Gastrocnemius medialis (tissue), 4 donors: Measurements from ENCODE around the gene CEND1. TPM values are rescaled to one million over a fixed set of nuclear protein-coding genes. Genes with fewer than 3 reads are reported as not detected.

ENCODE experiments used
- ATAC-seq, 2 donors: fragments of 150-250 bp; one replicate each; pipeline ENCODE4 v1.9.1; 2016
- DNase-seq, 2 donors: peaks; one replicate each; pipeline ENCODE4 v3.0.0-alpha.2; 2019
- H3K27ac ChIP-seq, 4 donors: fragments of 200-600 bp; sonication (generic); 1 replicate in 1 of 4; 2 replicates in 3 of 4; pipeline ENCODE4 v1.5.1; 2016 to 2018; ENCODE audit warnings: mild to moderate bottlenecking in 2 of 4, moderate library complexity in 1 of 4
- H3K27me3 ChIP-seq, 3 donors: fragments of 200-600 bp; sonication (generic) in 2 of 3; 1 replicate in 1 of 3; 2 replicates in 2 of 3; pipeline versions ENCODE4 v1.5.1 to v1.6.0; 2016 to 2019; ENCODE audit warnings: mild to moderate bottlenecking in 1 of 3, moderate library complexity in 1 of 3
- H3K36me3 ChIP-seq, 2 donors: fragments of 200-600 bp; sonication (generic) in 1 of 2; one replicate each; pipeline ENCODE4 v1.5.1; 2017 to 2018
- H3K4me1 ChIP-seq, 2 donors: fragments of 200-600 bp; sonication (generic) in 1 of 2; one replicate each; pipeline ENCODE4 v1.5.1; 2016 to 2017; ENCODE audit warnings: mild to moderate bottlenecking in 2 of 2
- H3K4me3 ChIP-seq, 4 donors: fragments of 200-600 bp; sonication (generic) in 3 of 4; 1 replicate in 1 of 4; 2 replicates in 3 of 4; pipeline ENCODE4 v1.5.1; 2016 to 2019; ENCODE audit warnings: mild to moderate bottlenecking in 2 of 4
- H3K9me3 ChIP-seq, 3 donors: fragments of 200-600 bp; sonication (generic) in 2 of 3; 1 replicate in 1 of 3; 2 replicates in 2 of 3; pipeline ENCODE4 v1.5.1; 2016 to 2019
- CTCF ChIP-seq, 5 experiments: fragments of 450-650 bp in 3 of 5; fragments of 200-600 bp in 2 of 5; sonication (generic) in 2 of 5; IDR thresholded peaks in 4 of 5; conservative IDR thresholded peaks in 1 of 5; 1 replicate in 4 of 5; 2 replicates in 1 of 5; pipeline ENCODE4 v1.5.1; 2016 to 2019; ENCODE audit warnings: antibody characterized with exemption in 5 of 5, mild to moderate bottlenecking in 3 of 5, moderate library complexity in 3 of 5
- POLR2A ChIP-seq, 2 donors: fragments of 450-650 bp; IDR thresholded peaks; one replicate each; pipeline ENCODE4 v1.6.1; 2017; ENCODE audit warnings: antibody characterized with exemption in 2 of 2, mild to moderate bottlenecking in 2 of 2, moderate library complexity in 2 of 2
- in situ Hi-C, 4 donors: fragments of 200-750 bp; cut with MboI; loops; one replicate each; pipeline versions ENCODE4 v1.15.0 to v1.8.0; 2017; ENCODE audit warnings: low sequenced_read_pairs in 4 of 4
- intact Hi-C: fragments of 100-400 bp; cut with DNase I; formaldehyde crosslinking; loops from one replicate; pipeline ENCODE4 v1.15.1; 2023; ENCODE audit warnings: low total_unique reads
- total RNA-seq, 4 donors: library from RNA; depleted of rRNA; stranded (reverse); fragments of >200 nt; gene quantifications; one replicate each; pipeline versions ENCODE4 v1.1.0 to v1.2.3, GENCODE V29; 2016

The CEND1 gene
- total RNA-seq, 4 donors from 2014 or later = 0.20 TPM; not detected in 3

GRCh38 chr11:798093-798713, 8.3 kb upstream of the CEND1 start, which contains the start of gene SLC25A22:
Gene SLC25A22, minus strand, starts transcription at chr11:798281. Its CDS starts 3,275 bp downstream, at chr11:795006.
- intact Hi-C loops (loop anchor here (1.0 to 5.0 kb wide), 3 partner anchors 51 to 136 kb away; partner anchors contain the start of gene TALDO1), in situ Hi-C loops (no loop called here)
- ATAC-seq (peak; percentile 67 to 79), DNase-seq (peak in 1 of 2 donors; percentile 57)
- Histone ChIP-seq H3K9me3 (no peaks in the 10 kb centered on the region), H3K4me1 (peaks cover 11 to 35% of the 10 kb centered on the region in 2 donors), H3K4me3 (peak within 1 kb of the TSS; percentile 64 to 71 (median 68)), H3K27ac (peak within 1 kb of the TSS; percentile 57 to 69 (median 64)), H3K27me3 (peaks cover 10 to 24% (median 23%) of the 10 kb centered on the region in 3 donors), H3K36me3 (peaks cover 0 to 40% of the 10 kb centered on the region in 2 donors)
- TF ChIP-seq CTCF (IDR thresholded peaks at IDR 0.05 in 4 of 5, conservative IDR thresholded peaks at IDR 0.05 in 1 of 5) (peak; percentile 73 to 97 (median 92)), POLR2A (IDR thresholded peaks at IDR 0.05) (no peak)

- Histone ChIP-seq H3K27me3 (peaks cover 12 to 26% (median 24%) of the 10 kb centered on the region in 3 donors), H3K9me3 (no peaks in the 10 kb centered on the region), H3K27ac (peak overlapping the region; percentile 57 to 69 (median 64)), H3K4me1 (peaks cover 11 to 35% of the 10 kb centered on the region in 2 donors), H3K4me3 (peak overlapping the region; percentile 64 to 71 (median 68)), H3K36me3 (peaks cover 0 to 33% of the 10 kb centered on the region in 2 donors)
- intact Hi-C loops = loop anchor here (1.0 to 5.0 kb wide), 3 partner anchors 50 to 135 kb away; partner anchors contain the start of gene TALDO1
- in situ Hi-C loops = no loop called here
- DNase-seq = no peak
- ATAC-seq = peak; percentile 33 to 35
- TF ChIP-seq CTCF (IDR thresholded peaks at IDR 0.05 in 4 of 5, conservative IDR thresholded peaks at IDR 0.05 in 1 of 5) (no peak), POLR2A (IDR thresholded peaks at IDR 0.05) (no peak)
Observed at GRCh38 chr11:797296-798092, 7.6 kb upstream of the CEND1 start.

- H3K9me3 ChIP-seq = no peaks in the 10 kb centered on the region
- TF ChIP-seq POLR2A (IDR thresholded peaks at IDR 0.05) (no peak), CTCF (IDR thresholded peaks at IDR 0.05 in 4 of 5, conservative IDR thresholded peaks at IDR 0.05 in 1 of 5) (no peak)
- intact Hi-C loops = loop anchor here (5.0 kb wide), 1 partner anchor 134 kb away; no protein-coding TSS in a partner anchor
- in situ Hi-C loops = no loop called here
- H3K36me3 ChIP-seq = peaks cover 0 to 26% of the 10 kb centered on the region in 2 donors
- H3K27me3 ChIP-seq = peaks cover 12 to 26% (median 24%) of the 10 kb centered on the region in 3 donors
- H3K27ac ChIP-seq = peak overlapping the region; percentile 57 to 69 (median 64)
- DNase-seq = no peak
- peaks cover 11 to 35% of the 10 kb centered on the region in 2 donors for H3K4me1 ChIP-seq
- ATAC-seq = no peak
- peak overlapping the region; percentile 64 to 71 (median 68) for H3K4me3 ChIP-seq
Observed at GRCh38 chr11:796565-797295, 6.8 kb upstream of the CEND1 start.
